Colonic mucosa (tissue), 4 donors: Measurements from ENCODE around the gene LRRN4. TPM values are rescaled to one million over a fixed set of nuclear protein-coding genes. Genes with fewer than 3 reads are reported as not detected.
A peak's percentile ranks its signal among the peaks of the same experiment; 100 is the strongest.

Experiments
- DNase-seq: peaks from one replicate; pipeline ENCODE4 v3.0.0-alpha.2; 2020
- H3K27ac ChIP-seq: fragments of 200-600 bp; one replicate; pipeline ENCODE4 v1.8.0; 2021
- H3K27me3 ChIP-seq: fragments of 200-600 bp; one replicate; pipeline ENCODE4 v1.8.0; 2021
- H3K36me3 ChIP-seq: fragments of 200-600 bp; one replicate; pipeline ENCODE4 v1.8.0; 2021
- H3K4me1 ChIP-seq: fragments of 200-600 bp; one replicate; pipeline ENCODE4 v1.8.0; 2021; ENCODE audit warnings: mild to moderate bottlenecking
- H3K4me3 ChIP-seq: fragments of 200-600 bp; one replicate; pipeline ENCODE4 v1.8.0; 2021
- H3K9ac ChIP-seq, 2 donors: one replicate each; pipeline ENCODE4 v1.7.0; 2013; ENCODE audit warnings: control low read depth in 2 of 2, low read depth in 2 of 2, low read length in 2 of 2
- H3K9me3 ChIP-seq: fragments of 200-600 bp; one replicate; pipeline ENCODE4 v1.8.0; 2021
- intact Hi-C: fragments of 100-400 bp; cut with DNase I; formaldehyde crosslinking; loops from one replicate; pipeline ENCODE4 v1.14.1; 2022
- total RNA-seq, 2 donors: library from RNA; stranded (reverse); fragmentation: NEBNext Ultra II Directional in 1 of 2; extraction: Animal tissue kit (Norgen Biotek cat#: 25700) in 1 of 2; gene quantifications; one replicate each; pipeline ENCODE4 v1.2.1, GENCODE V29; 2021
- TF ChIP-seq, protein P1 (sequence below): fragments of 200-600 bp; IDR thresholded peaks from one replicate; pipeline ENCODE4 v1.8.0; 2022; ENCODE audit warnings: antibody characterized with exemption, mild to moderate bottlenecking
- donor health status: healthy.
- donor health status: DM: no; HTN: no; CAD: no.
- donor health status: DM: no; HTN: no; CAD: no.

Gene LRRN4
- not detected for total RNA-seq

DNA sequence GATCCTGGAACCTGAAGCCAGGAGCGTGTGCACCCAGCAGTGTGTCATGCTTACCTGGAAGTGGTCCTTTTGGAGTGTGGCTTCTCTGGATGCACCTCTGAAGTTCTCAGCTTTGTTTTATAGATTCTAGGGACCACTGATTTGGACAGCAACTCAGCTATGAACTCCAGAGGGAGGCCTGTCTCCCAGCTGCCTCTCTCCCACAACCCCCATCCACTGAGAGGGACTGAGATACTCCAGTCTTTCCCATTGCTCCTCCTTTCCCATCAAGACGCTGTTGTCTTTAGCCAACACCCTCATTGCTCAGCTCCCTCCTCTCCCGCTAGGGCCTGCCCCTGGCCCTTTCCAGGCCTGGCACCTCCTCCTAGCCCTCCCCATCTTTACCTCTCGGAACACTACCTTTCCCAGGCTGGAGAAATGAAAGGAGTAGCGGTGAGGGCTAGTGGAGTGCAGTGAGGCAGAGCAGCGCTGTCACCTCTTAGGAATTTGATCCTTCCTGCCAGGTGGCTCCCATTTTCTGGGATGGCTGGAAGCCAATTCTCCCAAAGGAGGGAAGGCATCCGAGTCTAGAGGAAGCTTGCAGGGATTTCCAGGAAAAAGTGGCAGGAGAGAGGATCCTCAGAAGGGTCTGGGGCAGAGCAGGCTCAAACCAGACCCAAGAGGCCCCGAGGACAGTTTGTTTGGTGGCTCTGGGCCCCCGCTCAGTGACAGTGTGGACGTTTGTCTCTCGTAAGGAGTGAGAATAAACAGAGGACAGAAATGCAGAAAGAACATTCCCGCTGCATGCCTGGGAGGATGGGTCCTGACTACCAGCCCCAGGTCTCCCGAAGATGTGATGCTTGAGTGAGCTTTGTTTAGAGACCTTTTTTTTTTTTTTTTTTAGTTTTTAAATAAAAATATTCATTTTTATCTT is at the start of gene LRRN4:
TSS of gene LRRN4 (minus strand) at position 285 of the 913 bp plus-strand sequence. CDS start 1,261 bp downstream, outside the sequence.
- H3K27me3 ChIP-seq: peaks cover 18% of the 10 kb centered on the region
- intact Hi-C loops: no loop called here
- no peaks in the 10 kb centered on the region for H3K36me3 ChIP-seq
- DNase-seq: no peak
- H3K27ac ChIP-seq: no peak within 1 kb of the TSS
- H3K4me1 ChIP-seq: peaks cover 8% of the 10 kb centered on the region
- H3K9me3 ChIP-seq: no peaks in the 10 kb centered on the region
- no peak within 1 kb of the TSS for H3K4me3 ChIP-seq
- TF ChIP-seq, protein P1, sequence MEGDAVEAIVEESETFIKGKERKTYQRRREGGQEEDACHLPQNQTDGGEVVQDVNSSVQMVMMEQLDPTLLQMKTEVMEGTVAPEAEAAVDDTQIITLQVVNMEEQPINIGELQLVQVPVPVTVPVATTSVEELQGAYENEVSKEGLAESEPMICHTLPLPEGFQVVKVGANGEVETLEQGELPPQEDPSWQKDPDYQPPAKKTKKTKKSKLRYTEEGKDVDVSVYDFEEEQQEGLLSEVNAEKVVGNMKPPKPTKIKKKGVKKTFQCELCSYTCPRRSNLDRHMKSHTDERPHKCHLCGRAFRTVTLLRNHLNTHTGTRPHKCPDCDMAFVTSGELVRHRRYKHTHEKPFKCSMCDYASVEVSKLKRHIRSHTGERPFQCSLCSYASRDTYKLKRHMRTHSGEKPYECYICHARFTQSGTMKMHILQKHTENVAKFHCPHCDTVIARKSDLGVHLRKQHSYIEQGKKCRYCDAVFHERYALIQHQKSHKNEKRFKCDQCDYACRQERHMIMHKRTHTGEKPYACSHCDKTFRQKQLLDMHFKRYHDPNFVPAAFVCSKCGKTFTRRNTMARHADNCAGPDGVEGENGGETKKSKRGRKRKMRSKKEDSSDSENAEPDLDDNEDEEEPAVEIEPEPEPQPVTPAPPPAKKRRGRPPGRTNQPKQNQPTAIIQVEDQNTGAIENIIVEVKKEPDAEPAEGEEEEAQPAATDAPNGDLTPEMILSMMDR: no peak
- H3K9ac ChIP-seq: no peak within 1 kb of the TSS

DNA sequence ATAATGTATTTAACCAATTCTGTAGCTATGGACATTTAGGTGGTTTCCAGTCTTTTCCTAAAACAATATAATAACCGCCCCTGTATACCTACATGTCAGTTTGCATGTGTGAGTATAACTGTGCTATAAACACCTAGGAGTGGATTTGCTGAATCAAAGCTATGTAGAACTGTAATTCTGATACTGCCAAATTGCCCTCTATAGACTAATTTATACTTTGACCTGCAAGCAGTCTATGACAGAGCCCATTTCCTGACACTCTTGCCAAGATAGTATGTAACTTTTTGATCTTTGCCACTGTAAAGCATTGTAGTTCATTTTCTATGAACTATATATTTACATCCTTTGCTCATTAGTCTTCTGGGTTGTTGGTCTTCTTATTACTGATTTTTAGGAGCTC is 49.4 kb upstream of the LRRN4 start:
- TF ChIP-seq, protein P1: no peak
- DNase-seq: no peak
- Histone ChIP-seq H3K4me1 (no peaks in the 10 kb centered on the region), H3K27ac (peak overlapping the region; percentile 65), H3K36me3 (peaks cover 2% of the 10 kb centered on the region), H3K9ac (no peak overlapping the region), H3K4me3 (no peak overlapping the region), H3K27me3 (no peaks in the 10 kb centered on the region), H3K9me3 (no peaks in the 10 kb centered on the region)
- intact Hi-C loops: no loop called here

DNA sequence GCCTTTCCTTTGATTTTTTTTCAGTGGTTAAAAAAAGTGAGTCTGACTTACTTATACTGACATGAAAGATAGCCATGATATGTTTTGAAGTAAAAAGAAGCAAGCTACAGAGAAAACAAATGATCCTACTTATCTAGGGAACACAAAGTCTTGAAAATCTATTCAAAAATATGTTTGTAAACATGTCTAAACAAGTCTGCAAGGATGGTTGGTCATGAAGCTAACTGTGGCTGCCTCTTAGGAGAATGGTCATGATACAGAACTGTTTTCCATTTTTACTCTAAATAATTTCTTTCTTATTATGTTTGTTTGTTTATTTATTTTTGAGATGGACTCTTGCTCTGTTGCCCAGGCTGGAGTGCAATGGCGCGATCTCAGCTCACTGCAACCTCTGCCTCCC is 47.5 kb upstream of the LRRN4 start:
- no peak for DNase-seq
- Histone ChIP-seq H3K27ac (no peak overlapping the region), H3K27me3 (no peaks in the 10 kb centered on the region), H3K9me3 (no peaks in the 10 kb centered on the region), H3K36me3 (no peaks in the 10 kb centered on the region), H3K4me3 (no peak overlapping the region), H3K9ac (no peak overlapping the region), H3K4me1 (no peaks in the 10 kb centered on the region)
- intact Hi-C loops: no loop called here
- TF ChIP-seq, protein P1: no peak

DNA sequence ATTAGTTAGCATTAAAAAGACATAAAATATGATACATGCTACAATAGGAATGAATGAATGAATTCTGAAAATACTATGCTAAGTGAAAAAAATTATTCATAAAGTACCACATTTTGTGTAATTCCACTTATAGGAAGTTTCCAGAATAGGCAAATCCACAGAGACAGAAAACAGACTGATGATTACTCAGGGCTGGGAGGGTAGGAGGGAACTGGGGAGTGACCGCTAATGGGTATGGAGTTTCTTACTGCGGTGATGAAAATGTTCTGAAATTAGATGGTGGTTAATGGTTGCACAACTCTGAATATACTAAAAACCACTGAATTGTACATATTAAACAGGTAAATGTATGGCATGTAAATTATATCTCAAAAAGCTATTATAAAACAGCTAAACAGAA is 46.4 kb upstream of the LRRN4 start:
- H3K4me1 ChIP-seq: no peaks in the 10 kb centered on the region
- no peak for DNase-seq
- no peaks in the 10 kb centered on the region for H3K27me3 ChIP-seq
- no peaks in the 10 kb centered on the region for H3K36me3 ChIP-seq
- H3K9ac ChIP-seq: no peak overlapping the region
- intact Hi-C loops: no loop called here
- H3K27ac ChIP-seq: no peak overlapping the region
- no peak overlapping the region for H3K4me3 ChIP-seq
- no peaks in the 10 kb centered on the region for H3K9me3 ChIP-seq
- TF ChIP-seq, protein P1: no peak

DNA sequence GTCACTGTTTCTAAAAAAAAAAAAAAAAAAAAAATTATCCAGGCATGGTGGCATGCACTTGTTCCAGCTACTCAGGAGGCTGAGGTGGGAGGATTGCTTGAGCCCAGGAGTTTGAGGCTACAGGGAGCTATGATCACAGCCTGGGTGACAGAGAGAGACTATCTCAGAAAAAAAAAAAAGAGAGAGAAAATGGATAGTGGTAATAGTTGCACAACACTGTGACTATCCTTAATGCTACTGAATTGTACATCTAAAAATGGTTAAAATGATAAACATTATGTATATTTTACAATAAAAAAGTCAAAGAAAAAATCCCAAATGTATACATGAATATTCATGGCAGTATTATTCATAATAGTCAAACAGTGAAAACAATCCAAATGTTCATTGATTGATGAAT is 46.0 kb upstream of the LRRN4 start:
- Histone ChIP-seq H3K9me3 (no peaks in the 10 kb centered on the region), H3K4me3 (no peak overlapping the region), H3K27ac (no peak overlapping the region), H3K36me3 (no peaks in the 10 kb centered on the region), H3K4me1 (no peaks in the 10 kb centered on the region), H3K27me3 (no peaks in the 10 kb centered on the region), H3K9ac (no peak overlapping the region)
- no peak for DNase-seq
- TF ChIP-seq, protein P1: no peak
- intact Hi-C loops: no loop called here
